Transverse colon (tissue), 3 donors: ENCODE data around the gene SYK.

Source experiments
- POLR2A ChIP-seq: fragments of 450-650 bp; IDR thresholded peaks from one replicate; pipeline ENCODE4 v1.6.1; 2016; ENCODE audit warnings: antibody characterized with exemption, mild to moderate bottlenecking, moderate library complexity
- TF ChIP-seq, protein P1 (sequence below), 5 experiments: fragments of 200-600 bp in 3 of 5; fragments of 450-650 bp in 2 of 5; sonication (generic) in 3 of 5; IDR thresholded peaks; 1 replicate in 2 of 5; 2 replicates in 3 of 5; pipeline ENCODE4 v1.5.1; 2016 to 2017; ENCODE audit warnings: antibody characterized with exemption in 5 of 5, inconsistent platforms in 3 of 5, mild to moderate bottlenecking in 2 of 5, moderate library complexity in 1 of 5

DNA sequence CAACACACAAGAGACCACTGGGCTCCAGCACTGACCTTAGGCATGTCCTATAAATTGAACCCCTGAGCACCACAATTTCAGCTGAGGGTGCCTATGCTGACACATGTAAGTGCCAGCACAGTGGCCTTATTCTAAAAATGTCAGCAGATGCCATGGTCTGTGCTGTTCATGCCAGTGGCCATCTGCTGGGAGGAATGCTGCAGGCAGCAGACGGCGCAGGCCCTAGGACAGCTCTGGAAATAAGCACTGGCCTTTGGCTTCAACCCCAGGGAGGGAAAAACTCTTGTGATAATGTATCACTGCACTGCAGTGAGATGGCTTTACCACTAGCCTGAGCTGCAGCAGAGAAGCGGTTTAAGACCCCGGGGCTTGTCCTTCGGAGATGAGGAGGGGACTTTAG is 98.5 kb downstream of the SYK start:
- TF ChIP-seq, protein P1, sequence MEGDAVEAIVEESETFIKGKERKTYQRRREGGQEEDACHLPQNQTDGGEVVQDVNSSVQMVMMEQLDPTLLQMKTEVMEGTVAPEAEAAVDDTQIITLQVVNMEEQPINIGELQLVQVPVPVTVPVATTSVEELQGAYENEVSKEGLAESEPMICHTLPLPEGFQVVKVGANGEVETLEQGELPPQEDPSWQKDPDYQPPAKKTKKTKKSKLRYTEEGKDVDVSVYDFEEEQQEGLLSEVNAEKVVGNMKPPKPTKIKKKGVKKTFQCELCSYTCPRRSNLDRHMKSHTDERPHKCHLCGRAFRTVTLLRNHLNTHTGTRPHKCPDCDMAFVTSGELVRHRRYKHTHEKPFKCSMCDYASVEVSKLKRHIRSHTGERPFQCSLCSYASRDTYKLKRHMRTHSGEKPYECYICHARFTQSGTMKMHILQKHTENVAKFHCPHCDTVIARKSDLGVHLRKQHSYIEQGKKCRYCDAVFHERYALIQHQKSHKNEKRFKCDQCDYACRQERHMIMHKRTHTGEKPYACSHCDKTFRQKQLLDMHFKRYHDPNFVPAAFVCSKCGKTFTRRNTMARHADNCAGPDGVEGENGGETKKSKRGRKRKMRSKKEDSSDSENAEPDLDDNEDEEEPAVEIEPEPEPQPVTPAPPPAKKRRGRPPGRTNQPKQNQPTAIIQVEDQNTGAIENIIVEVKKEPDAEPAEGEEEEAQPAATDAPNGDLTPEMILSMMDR (IDR thresholded peaks at IDR 0.05), result no peak
- no peak for TF ChIP-seq POLR2A
